NCI-H1930 (cell line): ENCODE measurements around the gene RBMS1.

Experiments used
- DNase-seq, 2 experiments: peaks; one replicate each; lab custom pipeline; 2025; lab: John Stamatoyannopoulos, UW

Gene RBMS1, protein sequence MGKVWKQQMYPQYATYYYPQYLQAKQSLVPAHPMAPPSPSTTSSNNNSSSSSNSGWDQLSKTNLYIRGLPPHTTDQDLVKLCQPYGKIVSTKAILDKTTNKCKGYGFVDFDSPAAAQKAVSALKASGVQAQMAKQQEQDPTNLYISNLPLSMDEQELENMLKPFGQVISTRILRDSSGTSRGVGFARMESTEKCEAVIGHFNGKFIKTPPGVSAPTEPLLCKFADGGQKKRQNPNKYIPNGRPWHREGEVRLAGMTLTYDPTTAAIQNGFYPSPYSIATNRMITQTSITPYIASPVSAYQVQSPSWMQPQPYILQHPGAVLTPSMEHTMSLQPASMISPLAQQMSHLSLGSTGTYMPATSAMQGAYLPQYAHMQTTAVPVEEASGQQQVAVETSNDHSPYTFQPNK

DNA sequence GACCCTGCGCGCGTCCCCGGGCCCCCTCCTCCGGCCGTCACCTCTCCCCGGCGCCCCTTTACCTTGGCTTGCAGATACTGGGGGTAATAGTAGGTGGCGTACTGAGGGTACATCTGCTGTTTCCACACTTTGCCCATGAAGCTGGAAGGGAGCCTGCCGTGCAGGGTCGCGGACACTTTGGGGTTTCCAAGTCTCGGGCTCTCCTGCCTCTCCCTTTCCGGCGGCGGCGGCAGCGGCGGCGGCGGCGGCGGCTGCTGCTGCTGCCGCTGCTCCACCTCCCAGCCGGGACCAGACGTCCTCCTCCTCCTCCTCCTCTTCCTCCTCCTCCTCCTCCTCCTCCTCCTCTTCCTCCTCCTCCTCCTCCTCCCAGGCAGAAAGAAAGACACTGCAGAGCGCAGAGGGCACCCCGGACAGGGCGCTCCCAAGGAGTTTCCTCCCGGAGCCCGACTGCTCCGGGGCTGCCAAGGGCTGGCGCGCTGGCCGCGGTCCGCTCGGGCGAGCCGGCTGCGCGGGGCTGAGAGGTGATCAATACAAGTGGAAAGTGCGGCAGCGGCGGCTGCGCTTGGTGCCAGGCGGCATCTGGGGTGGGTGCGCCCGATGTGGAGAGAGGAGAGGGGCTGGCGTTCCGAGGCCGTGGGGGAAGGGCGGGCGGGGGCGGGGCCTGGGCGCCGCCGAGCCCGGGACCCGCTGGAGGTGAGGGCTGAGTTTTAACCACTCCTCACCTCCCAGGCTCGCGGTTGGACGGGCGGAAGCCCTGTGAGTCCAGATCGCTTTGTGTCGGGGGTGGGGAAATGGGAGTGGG, at the start of gene RBMS1:
Gene RBMS1 (minus strand): TSS at position 581 of the 802 bp plus-strand sequence. CDS start 444 bp downstream, at position 137.
- no peak for DNase-seq

DNA sequence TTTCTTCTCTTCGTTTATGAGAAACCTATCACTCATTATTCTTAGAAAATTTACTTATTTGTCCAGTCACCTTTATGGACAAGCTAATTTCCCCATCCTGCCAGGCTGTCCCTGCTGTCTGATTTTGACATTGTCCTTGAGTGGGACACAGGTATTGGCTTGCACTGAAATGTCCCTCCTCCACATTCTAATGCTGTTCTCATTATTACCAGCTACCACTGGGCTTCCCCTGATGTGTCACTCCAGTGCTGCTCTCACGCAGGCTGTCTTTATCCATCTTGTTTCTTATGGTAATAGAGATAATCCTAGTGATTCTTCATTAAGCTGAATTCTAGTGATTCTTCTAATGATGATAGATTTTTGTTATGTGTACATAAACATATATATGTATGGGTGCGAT, 48.1 kb upstream of the RBMS1 start:
- DNase-seq: no peak

DNA sequence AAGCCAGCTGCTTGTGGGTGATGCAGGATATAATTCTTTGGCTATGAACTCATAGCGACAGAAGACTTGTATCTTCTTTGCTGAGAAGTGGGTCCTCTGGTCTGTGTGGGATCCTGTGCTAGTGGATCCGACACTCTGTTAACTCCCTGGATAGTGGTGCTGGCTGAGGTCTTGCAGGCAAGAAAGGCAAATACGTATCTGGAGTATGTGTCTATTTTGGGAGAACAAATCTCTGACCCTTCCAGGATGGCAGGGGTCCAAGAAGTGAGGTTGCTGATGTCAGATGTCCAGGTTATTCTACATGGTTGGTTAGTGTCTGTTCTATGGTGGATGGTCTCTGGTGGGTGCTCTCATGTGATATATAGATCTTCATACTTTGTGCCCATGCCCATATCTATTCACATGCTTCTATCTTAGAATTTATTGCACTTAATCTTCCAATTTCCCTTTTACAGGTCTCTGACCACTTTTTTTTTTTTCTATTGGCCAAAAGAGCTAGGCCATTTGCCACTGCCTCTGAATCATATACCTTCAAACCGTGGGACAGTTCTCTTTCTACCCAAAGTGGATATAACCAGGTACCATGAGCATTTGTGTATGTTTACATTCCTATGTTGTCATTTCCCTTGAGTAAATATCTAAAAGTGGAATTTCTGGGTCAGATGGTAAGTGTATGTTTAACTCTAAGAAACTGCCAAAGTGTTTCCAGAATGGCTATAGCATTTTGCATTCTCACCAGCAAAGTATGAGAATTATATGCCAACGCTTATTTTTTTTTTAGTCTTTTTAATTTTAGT, 45.1 kb upstream of the RBMS1 start:
- DNase-seq: no peak

DNA sequence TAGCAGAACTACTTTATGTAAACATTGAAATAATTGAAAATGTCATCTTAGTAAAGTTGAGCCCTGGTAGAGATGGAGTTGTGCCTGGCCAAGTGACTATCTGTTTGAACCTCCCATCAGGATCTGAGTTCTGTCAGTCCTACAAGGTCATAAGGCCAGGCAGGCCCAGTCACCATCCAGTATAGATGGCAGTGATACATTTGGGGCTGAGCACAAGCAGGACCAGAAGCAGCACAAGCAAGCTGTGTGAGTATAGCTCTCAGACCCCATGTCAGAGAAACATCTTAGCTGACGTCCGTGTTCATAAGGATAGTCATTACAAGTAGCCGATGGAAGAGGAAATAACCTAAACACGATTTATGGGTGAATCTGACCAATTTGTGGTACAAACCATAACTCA, 44.5 kb upstream of the RBMS1 start:
- no peak for DNase-seq

DNA sequence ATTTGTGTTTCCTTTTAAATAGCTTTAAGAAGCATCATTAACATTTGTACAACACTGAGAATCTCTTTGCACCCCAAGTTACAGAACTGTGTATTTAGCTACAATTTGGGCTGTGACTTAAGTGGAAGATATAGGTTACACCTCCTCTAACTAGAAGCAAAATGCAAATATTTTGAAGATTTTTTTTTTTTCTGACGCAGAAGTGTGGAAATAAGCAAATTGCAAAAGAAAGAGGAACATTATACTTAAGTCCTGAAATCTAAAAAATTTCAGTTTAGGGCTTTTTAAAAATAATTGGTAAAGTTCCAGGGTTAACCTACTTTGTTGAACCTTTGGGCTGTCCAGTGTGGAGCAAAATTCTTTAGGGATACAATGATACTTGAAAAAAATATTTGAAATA, 41.4 kb upstream of the RBMS1 start:
- no peak for DNase-seq

DNA sequence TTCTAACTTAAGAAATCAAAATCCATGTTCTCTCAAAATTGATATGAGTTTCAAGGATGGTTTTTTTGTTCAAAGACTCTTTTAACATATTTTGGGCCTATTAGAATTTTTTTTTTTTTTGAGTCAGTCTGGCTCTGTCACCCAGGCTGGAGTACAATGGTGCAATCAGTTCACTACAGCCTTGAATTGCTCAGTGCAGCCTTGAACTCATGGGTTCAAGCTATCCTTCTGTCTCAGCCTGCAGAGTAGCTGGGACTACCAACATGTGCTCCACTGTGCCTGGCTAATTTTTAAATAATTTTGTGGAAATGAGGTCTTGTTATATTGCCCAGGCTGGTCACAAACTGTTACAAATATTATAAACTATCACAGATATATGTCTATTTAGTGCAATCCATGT, 40.6 kb upstream of the RBMS1 start:
- no peak for DNase-seq

DNA sequence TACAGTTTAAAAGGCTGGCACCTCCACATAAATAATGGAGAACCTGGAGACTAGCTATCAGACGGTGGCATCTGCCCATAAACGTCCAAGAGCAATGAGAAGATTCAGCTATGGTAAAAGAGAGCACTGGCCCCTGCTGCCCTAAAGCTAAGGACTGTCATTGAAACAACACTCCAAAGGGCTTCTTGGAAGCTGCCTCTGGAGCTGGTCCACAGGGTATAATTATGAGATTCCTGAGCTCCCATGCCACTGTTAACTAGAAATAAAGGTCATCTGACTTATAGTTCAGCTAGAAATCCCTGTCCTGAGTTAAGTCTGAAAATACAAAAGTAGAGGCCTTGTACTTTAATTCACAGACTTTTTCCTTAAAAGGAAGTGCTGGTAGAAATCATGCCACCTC, 39.9 kb upstream of the RBMS1 start:
- no peak for DNase-seq

DNA sequence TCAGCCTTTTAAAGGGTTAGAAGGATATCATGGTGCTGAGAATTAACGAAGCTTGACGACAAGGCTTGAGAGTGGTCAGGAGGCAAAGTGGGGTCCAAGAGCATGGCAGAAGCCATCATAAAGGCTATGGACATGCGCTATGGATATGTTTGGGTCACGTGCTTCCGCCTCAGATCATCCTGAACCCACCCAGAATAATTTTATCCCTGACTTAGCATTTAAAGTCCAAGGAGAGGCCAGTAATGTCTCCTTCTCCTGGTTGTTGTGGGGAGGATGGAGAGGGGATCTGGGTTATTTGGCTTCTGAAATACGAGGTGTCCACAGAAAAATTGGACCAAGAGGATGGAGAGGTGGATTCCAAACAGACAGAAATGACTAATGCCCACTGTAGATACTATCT, 38.8 kb upstream of the RBMS1 start:
- no peak for DNase-seq

DNA sequence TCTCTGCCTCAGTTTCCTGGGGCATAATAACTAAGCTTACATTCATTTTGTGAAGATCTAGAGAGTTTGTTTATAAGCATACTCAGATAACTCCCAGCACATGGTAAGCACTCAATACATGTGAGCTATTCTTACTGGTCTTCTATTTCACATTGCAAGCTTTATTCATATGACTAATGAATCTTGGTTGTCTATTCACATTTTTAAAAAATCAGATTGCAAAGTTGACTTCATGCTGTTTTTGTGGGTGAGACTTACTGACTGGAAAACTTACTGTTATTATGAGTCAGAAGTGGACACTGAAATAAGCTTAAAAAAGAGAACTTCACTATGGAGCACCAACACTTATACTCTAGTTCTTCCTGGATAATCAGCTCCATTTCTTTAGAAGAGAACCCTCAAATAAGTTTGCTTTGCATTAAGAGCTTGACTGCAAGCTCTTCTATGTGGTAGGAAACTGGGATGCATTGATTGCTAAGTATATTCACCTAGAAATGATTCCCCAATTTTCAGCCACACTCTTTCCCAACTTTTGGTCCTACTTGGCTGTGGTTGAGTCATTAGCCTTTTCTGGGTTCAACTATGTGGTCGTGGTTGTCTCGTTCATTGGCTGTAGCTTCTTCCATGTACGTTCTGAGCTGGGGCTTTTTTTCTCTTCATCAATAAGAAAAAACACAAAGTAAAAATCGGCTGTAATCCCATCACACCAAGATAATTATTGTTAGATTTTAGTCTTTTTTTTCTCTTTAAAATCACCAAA, 29.5 kb upstream of the RBMS1 start:
- no peak for DNase-seq

DNA sequence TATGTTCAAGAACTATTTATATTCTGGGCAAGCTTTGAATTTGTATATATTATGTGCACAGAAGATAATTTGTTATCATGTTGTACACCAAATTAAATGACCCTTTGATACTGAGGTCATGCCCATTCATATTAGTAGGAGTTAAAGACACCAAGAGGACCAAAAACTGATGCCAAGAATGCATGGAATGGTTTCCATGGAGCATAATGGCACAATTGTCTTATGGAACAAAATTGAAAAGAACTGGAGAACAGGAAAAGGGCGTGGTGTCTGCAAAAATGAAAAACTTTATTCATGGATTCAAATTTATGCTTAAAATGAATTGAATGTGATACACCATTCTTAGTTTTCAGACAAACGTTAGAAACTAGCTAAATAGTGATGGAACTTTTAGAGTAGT, 24.1 kb upstream of the RBMS1 start:
- no peak for DNase-seq

DNA sequence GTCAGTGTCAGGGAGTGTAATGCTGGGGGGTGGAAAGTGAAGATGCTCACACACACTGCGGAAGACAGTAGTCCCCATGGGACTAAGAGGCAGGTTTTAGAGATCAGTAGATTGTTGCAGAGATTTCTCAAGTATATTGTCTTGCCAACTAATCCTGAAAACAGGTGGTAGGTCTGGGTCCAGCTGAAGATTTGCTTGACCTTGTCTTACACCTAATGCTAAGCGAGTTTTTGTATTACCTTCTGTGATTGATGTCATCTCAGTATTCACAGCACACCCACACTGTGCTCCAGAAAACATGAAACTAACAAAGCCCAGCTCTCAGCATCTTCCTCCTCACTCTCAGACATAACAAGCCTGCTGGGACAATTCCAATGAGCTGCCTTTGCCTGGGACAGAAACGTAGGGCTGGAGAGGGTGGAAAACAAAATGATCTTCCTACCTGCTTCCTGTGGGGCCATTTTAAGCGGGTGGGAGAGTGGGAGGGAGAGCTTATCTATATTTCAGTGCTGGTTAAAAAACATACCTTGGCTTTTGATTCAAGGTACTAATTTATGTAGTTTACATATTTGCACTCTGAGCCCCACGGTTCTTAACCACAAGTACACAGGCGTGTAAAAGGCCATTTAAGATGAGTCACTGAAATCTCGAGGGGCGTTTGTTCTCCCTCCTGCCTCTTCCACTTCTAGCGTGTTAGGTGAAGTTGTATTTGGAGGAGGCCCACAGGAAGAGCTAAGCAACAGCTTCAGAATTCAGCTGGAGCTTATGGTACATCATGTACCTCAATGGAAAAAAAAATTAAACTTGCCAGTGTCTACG, 23.1 kb upstream of the RBMS1 start:
- DNase-seq: no peak

DNA sequence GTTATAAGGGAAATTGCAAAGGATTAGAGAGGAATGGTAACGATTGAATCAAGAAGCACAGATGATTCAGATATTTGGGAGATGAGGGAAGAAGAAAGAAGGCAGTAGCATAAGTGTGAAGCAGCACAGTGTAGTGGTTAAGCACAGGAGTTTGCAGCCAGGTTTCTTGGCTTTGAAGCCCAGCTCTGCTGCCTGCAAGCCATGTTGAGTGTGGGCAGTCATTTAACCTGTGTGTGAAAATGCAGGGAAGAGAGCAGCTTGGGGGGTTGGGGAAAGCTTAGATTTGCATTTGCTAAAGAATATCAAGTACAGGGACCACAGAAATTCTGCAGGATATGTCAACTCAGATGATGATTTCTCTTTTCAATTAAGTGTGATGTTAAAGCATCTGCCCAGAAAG, 21.5 kb upstream of the RBMS1 start:
- DNase-seq: no peak

DNA sequence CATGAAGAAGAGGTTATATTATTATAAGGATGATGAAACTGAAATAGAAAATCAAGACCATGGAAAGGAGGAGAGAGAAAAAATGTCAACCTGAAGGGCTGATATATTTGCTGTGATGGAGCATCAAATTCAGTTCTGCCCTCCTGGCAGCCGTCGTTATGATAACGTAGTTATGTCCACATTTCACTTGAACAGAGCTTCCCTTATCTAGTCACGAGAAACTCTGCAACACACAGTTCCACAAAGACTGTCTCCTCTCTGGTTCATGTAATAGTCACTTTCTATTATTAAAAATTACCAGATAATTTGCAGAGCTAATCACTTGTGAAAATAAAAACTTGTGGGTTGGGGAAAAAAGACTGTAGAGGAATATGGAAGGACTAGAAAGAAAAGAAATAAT, 19.5 kb upstream of the RBMS1 start:
- no peak for DNase-seq

DNA sequence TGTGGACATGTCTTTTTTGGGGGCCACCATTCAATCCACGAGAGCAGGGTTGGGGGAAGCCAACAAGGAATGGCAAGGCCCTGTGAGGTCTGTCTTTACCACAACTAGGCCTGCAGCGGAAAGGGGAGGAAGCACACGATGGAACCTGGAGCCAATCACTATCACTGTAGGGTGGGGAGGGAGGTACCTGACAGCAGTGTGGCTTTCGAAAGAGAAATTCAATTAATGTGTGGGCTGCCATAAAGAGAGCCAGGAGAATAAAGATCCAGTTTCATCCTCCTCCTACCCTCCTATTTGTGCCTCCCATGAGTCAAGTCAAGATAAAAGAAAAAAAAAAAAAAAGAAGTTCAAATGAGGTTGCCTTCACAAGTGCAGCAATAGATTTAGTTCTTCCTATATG, 18.9 kb upstream of the RBMS1 start:
- no peak for DNase-seq

DNA sequence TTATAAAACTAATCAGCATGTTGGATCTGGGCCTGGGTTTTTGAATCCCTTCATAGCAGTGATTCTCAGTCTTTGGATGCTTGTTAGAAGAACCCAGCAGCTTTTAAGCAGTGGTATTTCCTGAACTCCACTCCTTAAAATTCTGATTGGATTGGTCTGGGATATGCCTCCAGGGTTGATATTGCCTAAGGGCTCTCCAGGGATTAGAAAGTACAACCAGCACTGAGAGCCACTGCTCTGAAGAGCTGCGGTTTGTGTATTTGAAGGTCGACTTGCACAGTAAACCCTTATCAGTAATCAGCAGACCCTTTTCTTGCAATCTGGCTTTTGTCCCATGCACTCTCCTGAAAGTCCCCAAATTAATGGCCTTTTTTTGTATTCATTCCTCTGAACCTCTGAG, 17.0 kb upstream of the RBMS1 start:
- DNase-seq: no peak

DNA sequence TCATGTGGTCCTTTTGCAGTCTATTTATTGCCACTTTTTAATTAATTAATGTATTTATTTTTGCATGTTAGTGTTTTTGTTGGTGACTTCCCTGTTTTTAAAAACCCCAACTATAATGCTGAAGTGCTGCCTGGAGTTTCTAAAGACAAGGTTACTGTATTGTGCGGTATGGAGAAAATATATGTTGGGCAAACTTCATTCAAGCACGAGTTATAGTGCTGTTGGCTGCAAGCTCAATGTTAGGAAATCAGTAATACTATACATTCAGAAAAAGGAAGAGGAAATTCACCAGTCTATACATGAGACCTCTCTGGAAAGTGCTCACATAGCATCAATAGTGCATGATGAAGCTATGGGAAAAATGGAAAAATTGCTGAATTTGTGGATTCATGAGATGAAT, 15.4 kb upstream of the RBMS1 start:
- DNase-seq: no peak

DNA sequence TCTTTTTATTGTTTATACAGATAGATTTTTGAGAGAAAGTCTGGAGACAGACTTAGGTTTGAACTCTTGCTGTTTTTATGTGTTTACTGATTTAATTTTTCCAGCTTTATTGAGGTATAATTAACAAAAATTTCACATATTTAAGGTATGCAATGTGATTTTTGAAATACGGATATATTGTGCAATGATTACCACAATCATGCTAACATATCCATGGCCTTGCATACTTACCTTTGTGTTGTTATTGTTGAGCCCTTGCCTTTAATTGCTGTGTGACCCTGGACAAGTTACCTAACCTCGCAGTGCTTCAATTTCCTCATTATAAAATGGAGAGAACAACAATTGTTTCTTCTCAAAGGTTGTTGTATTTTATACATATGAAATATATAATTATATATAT, 13.9 kb upstream of the RBMS1 start:
- DNase-seq: no peak

DNA sequence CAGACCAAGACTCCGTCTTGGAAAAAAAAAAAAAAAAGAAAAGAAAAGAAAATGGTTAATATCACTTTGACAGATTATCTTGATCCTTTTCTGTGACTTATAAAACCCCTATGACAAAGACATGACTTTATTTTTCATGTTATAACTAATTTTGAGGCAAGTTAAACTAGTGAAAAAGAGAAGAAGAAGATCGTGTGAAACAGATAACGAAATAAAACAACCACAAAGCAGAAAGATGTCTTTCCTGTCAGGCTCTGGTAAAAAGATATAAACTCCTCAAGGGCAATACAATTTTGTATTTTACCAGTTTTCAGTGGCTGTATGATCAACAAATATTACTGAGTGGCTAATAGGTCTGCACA, 13.4 kb upstream of the RBMS1 start:
- no peak for DNase-seq

DNA sequence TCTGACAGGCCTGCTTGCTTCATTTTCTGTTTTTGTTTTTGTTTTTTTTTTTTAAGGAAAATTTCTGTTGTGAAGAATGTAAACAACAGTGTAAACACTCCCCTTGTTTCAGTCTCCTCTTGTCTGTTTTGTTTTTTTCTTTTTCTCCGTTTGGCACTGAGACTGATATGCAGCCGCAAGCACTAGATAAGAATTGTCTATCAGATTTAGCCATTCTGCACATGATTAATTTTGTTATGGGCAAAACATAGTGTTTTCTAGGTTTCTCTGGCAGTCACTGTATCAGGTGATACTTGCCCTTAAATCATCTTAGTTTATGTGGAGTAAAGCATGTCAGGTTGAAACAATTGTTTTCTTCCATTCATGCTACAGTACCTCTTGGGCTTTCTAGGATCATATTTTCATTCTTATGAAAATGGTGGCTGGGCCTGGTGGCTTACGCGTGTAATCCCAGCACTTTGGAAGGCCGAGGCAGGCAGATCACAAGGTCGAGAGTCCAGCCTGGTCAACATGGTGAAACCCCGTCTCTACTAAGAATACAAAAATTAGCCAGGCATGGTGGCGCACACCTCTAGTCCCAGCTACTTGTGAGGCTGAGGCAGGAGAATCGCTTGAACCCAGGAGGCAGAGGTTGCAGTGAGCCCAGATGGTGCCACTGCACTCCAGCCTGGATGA, 12.9 kb upstream of the RBMS1 start:
- DNase-seq: no peak

DNA sequence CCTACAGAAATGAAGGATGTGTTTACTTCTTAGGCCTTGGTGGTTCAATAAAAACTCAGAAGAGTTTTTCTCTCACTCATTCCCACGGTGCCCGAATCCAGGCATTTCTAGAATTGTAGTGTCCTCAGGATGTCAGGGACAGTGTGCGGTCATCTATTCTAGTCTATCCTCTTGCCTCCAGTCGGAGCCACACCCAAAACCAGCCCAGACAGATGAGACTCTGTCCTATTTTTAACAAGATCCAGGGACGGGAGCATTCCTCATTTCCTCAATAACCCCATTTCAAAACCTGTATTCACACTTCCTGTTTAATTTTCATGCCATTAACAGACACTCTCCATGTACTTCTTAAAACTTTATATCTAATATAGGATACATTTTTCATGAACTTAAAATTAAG, 11.6 kb upstream of the RBMS1 start:
- no peak for DNase-seq

DNA sequence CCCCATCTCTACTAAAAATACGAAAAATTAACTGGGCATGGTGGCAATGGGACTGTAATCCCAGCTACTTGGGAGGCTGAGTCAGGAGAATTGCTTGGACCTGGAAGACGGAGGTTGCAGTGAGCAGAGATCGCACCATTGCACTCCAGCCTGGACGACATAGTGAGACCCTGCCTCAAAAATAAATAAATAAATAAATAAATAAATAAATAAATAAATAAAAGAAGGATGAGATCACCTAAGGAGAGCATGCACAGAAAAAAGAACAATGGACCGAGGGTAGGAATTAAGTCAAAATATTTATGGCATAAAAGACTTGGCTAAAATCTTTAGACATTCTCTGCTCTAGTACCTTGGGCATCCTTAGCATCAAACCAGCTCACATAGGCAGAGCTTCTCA, 8.9 kb upstream of the RBMS1 start:
- no peak for DNase-seq
